Mesothelial cell of epicardium (in vitro differentiated cells): ENCODE measurements around the gene WNT4. TPM values are rescaled to one million over a fixed set of nuclear protein-coding genes. Genes with fewer than 3 reads are reported as not detected.

Experiments used
- DNase-seq, 2 experiments: peaks; one replicate each; pipeline ENCODE4 v3.0.0; 2021; ENCODE audit warnings: low spot score in 2 of 2; ENCODE audit not compliant: unreplicated experiment in 2 of 2
- H3K27ac Mint-ChIP-seq: 2 replicates; pipeline ENCODE4 v1.8.0; 2021; ENCODE audit warnings: mixed read lengths
- H3K27me3 Mint-ChIP-seq: 2 replicates; pipeline ENCODE4 v1.8.0; 2021; ENCODE audit warnings: low read depth, mixed read lengths
- H3K36me3 Mint-ChIP-seq: 2 replicates; pipeline ENCODE4 v1.8.0; 2021; ENCODE audit warnings: mixed read lengths
- H3K4me1 Mint-ChIP-seq: 2 replicates; pipeline ENCODE4 v1.8.0; 2021; ENCODE audit warnings: mixed read lengths
- H3K4me3 Mint-ChIP-seq: 2 replicates; pipeline ENCODE4 v1.8.0; 2021; ENCODE audit warnings: mild to moderate bottlenecking, moderate library complexity, mixed read lengths
- H3K9me3 Mint-ChIP-seq: 2 replicates; pipeline ENCODE4 v1.8.0; 2021; ENCODE audit warnings: mixed read lengths
- CTCF ChIP-seq: fragments of 200-600 bp; sonication (generic); IDR thresholded peaks from one replicate; pipeline ENCODE4 v1.5.0; 2021; ENCODE audit warnings: antibody characterized with exemption; ENCODE audit not compliant: unreplicated experiment
- total RNA-seq: library from RNA; stranded (reverse); gene quantifications from 3 replicates; pipeline ENCODE4 v1.2.1, GENCODE V29; 2021

Gene WNT4
- total RNA-seq, 1 donor from 2014 or later, result 38.7 TPM

GRCh38 chr1:22112554-22112953, 30.3 kb downstream of the WNT4 start:
- DNase-seq, result no peak
- no peak overlapping the region for H3K4me3 Mint-ChIP-seq
- peak overlapping the region; percentile 58 for H3K27ac Mint-ChIP-seq
- H3K36me3 Mint-ChIP-seq, result peaks cover 7% of the 10 kb centered on the region
- no peaks in the 10 kb centered on the region for H3K27me3 Mint-ChIP-seq
- H3K9me3 Mint-ChIP-seq, result no peaks in the 10 kb centered on the region
- no peak for TF ChIP-seq CTCF
- H3K4me1 Mint-ChIP-seq, result peaks cover 72% of the 10 kb centered on the region

GRCh38 chr1:22111620-22112019, 31.3 kb downstream of the WNT4 start:
- H3K36me3 Mint-ChIP-seq, result peaks cover 7% of the 10 kb centered on the region
- peak overlapping the region; percentile 87 for H3K27ac Mint-ChIP-seq
- peaks cover 77% of the 10 kb centered on the region for H3K4me1 Mint-ChIP-seq
- DNase-seq, result no peak
- H3K27me3 Mint-ChIP-seq, result no peaks in the 10 kb centered on the region
- H3K9me3 Mint-ChIP-seq, result no peaks in the 10 kb centered on the region
- no peak overlapping the region for H3K4me3 Mint-ChIP-seq
- no peak for TF ChIP-seq CTCF

- H3K4me1 Mint-ChIP-seq, result peaks cover 77% of the 10 kb centered on the region
- TF ChIP-seq CTCF, result no peak
- H3K36me3 Mint-ChIP-seq, result peaks cover 7% of the 10 kb centered on the region
- H3K4me3 Mint-ChIP-seq, result no peak overlapping the region
- DNase-seq, result no peak
- H3K27ac Mint-ChIP-seq, result peak overlapping the region; percentile 87
- no peaks in the 10 kb centered on the region for H3K9me3 Mint-ChIP-seq
- no peaks in the 10 kb centered on the region for H3K27me3 Mint-ChIP-seq
Observed at GRCh38 chr1:22111115-22111514, 31.8 kb downstream of the WNT4 start.

GRCh38 chr1:22110016-22110415, 32.9 kb downstream of the WNT4 start:
- TF ChIP-seq CTCF, result no peak
- H3K9me3 Mint-ChIP-seq, result no peaks in the 10 kb centered on the region
- H3K27me3 Mint-ChIP-seq, result no peaks in the 10 kb centered on the region
- no peak for DNase-seq
- H3K4me3 Mint-ChIP-seq, result no peak overlapping the region
- H3K4me1 Mint-ChIP-seq, result peaks cover 74% of the 10 kb centered on the region
- H3K36me3 Mint-ChIP-seq, result peaks cover 13% of the 10 kb centered on the region
- H3K27ac Mint-ChIP-seq, result no peak overlapping the region

GRCh38 chr1:22108339-22109105, 34.4 kb downstream of the WNT4 start:
- peaks cover 64% of the 10 kb centered on the region for H3K4me1 Mint-ChIP-seq
- peaks cover 23% of the 10 kb centered on the region for H3K36me3 Mint-ChIP-seq
- peak overlapping the region; percentile 3 for H3K4me3 Mint-ChIP-seq

More at GRCh38 chr1:22108339-22109105, 34.4 kb downstream of the WNT4 start:
- DNase-seq, result peak in 1 of 2 experiments; percentile 64
- Mint-ChIP-seq H3K27ac (peak overlapping the region; percentile 95), H3K27me3 (no peaks in the 10 kb centered on the region), H3K9me3 (no peaks in the 10 kb centered on the region)
- no peak for TF ChIP-seq CTCF
